ENCODE measurements around the gene TEX35. TPM values are rescaled to one million over a fixed set of nuclear protein-coding genes. Genes with fewer than 3 reads are reported as not detected.

Gene TEX35
- total and polyA plus RNA-seq, 10 of the 15 experiments (the other 5 are each of a cell fraction or from before 2014, with no cell fraction given), result not detected

GRCh38 chr1:178564086-178564782, 51.3 kb downstream of the TEX35 start:
- Histone ChIP-seq H3K27ac (ENCODE audit: control insufficient read depth, insufficient read depth) (no peak overlapping the region), H3K27me3 (replicated peaks in 1 of 2; ENCODE audit: control insufficient read depth in 2 of 2, insufficient read depth in 2 of 2, low read length in 1 of 2) (no peaks in the 10 kb centered on the region), H3K4me3 (no peak overlapping the region), H3K9ac (ENCODE audit: control insufficient read depth, insufficient read depth, low read length) (no peak overlapping the region), H3K36me3 (ENCODE audit: control insufficient read depth in 2 of 2, insufficient read depth in 2 of 2, low read length in 1 of 2) (no peaks in the 10 kb centered on the region), H2AFZ (ENCODE audit: control insufficient read depth, low read depth, low read length) (no peak overlapping the region), H4K20me1 (ENCODE audit: control insufficient read depth, insufficient read depth) (no peaks in the 10 kb centered on the region), H3K79me2 (ENCODE audit: control insufficient read depth, insufficient read depth, low read length) (no peaks in the 10 kb centered on the region), H3K9me3 (replicated peaks; ENCODE audit: control insufficient read depth, insufficient read depth, low read length) (no peaks in the 10 kb centered on the region; the same call in 2 of the 3 replicates), H3K4me2 (ENCODE audit: control insufficient read depth, insufficient read depth) (no peak overlapping the region), H3K4me1 (ENCODE audit: control insufficient read depth, insufficient read depth, low read length) (no peaks in the 10 kb centered on the region; the same call in 1 of the 2 replicates)
- 85% methylated on average over 4 of the region's 4 CpGs for WGBS (ENCODE audit: insufficient coverage, insufficient replicate concordance, low lambda C conversion rate, missing lambda C conversion rate)
- RAD21 ChIA-PET (ENCODE audit: unreplicated experiment), result interaction anchor here (0.9 kb wide), 2 partner anchors 9 to 190 kb away, joined by 3 read pairs; no protein-coding TSS in a partner anchor
- SMC1A ChIA-PET (ENCODE audit: uncharacterized antibody, unreplicated experiment), result interaction anchor here (0.8 to 2.8 kb wide), 4 partner anchors 9 to 42 kb away, joined by 3 to 13 read pairs (median 6); no protein-coding TSS in a partner anchor
- intact Hi-C loops (cut with micrococcal nuclease; ENCODE audit: unreplicated experiment) (no loop called here), in situ Hi-C loops (cut with MboI) (no loop called here)
- BruUV-seq (replicated peaks), result no TSS peak
- TF ChIP-seq ZSCAN29 (IDR thresholded peaks at IDR 0.05) (no peak), RB1 (IDR thresholded peaks at IDR 0.05; ENCODE audit: borderline replicate concordance) (no peak), BCL3 (IDR thresholded peaks at IDR 0.05; ENCODE audit: borderline replicate concordance, insufficient read depth, low read depth, low read length, poor library complexity, severe bottlenecking) (no peak), SIX5 (IDR thresholded peaks at IDR 0.05; ENCODE audit: low read depth, low read length, severe bottlenecking) (no peak), ZBTB33 (IDR thresholded peaks at IDR 0.05) (no peak), POU2F2 (IDR thresholded peaks at IDR 0.05; ENCODE audit: borderline replicate concordance, low read depth, low read length) (no peak), ATF3 (IDR thresholded peaks at IDR 0.05; ENCODE audit: borderline replicate concordance, extremely low read depth, low read depth, low read length) (no peak)
- POLR2A ChIA-PET, result interaction anchor here (1.2 kb wide), 1 partner anchor 9 kb away, joined by 3 read pairs; no protein-coding TSS in a partner anchor
- ATAC-seq (no peak), DNase-seq (ENCODE audit: low read depth, low spot score) (no peak), FAIRE-seq (no peak)
- CTCF ChIA-PET, result interaction anchor here (0.6 to 1.7 kb wide), 5 partner anchors 8 to 1272 kb away, joined by 3 to 7 read pairs (median 3); no protein-coding TSS in a partner anchor

Data from GM12878 (cell line).